Mammary epithelial cell (primary cell): ENCODE measurements around the gene CBX4.

Source experiments
- CTCF ChIP-seq, 2 donors: IDR thresholded peaks in 1 of 2; conservative IDR thresholded peaks in 1 of 2; 2 replicates each; pipeline ENCODE4 v1.5.1; 2011 to 2012; ENCODE audit warnings: inconsistent platforms in 2 of 2, low read length in 2 of 2, mild to moderate bottlenecking in 2 of 2, control low read depth in 1 of 2, low read depth in 1 of 2; ENCODE audit not compliant: insufficient read depth in 1 of 2; ENCODE audit errors: extremely low read depth in 1 of 2
- EZH2 ChIP-seq: IDR thresholded peaks from 2 replicates; pipeline ENCODE4 v1.6.1; 2012; ENCODE audit warnings: low read length, inconsistent platforms, borderline replicate concordance

GRCh38 chr17:79866791-79867518 lies 27.7 kb upstream of the CBX4 start:
- TF ChIP-seq CTCF (conservative IDR thresholded peaks at IDR 0.05 in 1 of 2, IDR thresholded peaks at IDR 0.05 in 1 of 2; ENCODE audit: extremely low read depth in 1 of 2, insufficient read depth in 1 of 2, low read depth in 1 of 2, low read length in 2 of 2) (no peak), EZH2 (no peak)
